Ectodermal cell (in vitro differentiated cells): ENCODE results near the gene MECP2.

Experiments
- H3K27ac ChIP-seq: 2 replicates; pipeline ENCODE4 v1.7.0; 2013; ENCODE audit warnings: mild to moderate bottlenecking, low read depth, low read length; ENCODE audit not compliant: insufficient read depth, poor library complexity, severe bottlenecking
- H3K27me3 ChIP-seq: 2 replicates; pipeline ENCODE4 v1.7.0; 2013; ENCODE audit warnings: mild to moderate bottlenecking, low read length; ENCODE audit not compliant: insufficient read depth, control insufficient read depth, poor library complexity, severe bottlenecking
- H3K36me3 ChIP-seq: one replicate; pipeline ENCODE4 v1.7.0; 2013; ENCODE audit warnings: low read length; ENCODE audit not compliant: control insufficient read depth, insufficient read depth
- H3K4me1 ChIP-seq: one replicate; pipeline ENCODE4 v1.7.0; 2013; ENCODE audit warnings: low read length; ENCODE audit not compliant: control insufficient read depth, insufficient read depth
- H3K4me3 ChIP-seq: 2 replicates; pipeline ENCODE4 v1.7.0; 2013; ENCODE audit warnings: low read depth, low read length, control low read depth; ENCODE audit not compliant: insufficient read depth
- H3K9me3 ChIP-seq: 2 replicates; pipeline ENCODE4 v1.7.0; 2013; ENCODE audit warnings: mild to moderate bottlenecking, low read length, moderate library complexity; ENCODE audit not compliant: control insufficient read depth
- WGBS, 2 experiments: methylation state at CpG; one replicate each; pipeline ENCODE4 v1.1.7; 2013; ENCODE audit warnings: missing lambda C conversion rate in 2 of 2; 5-methylcytosine and 5-hydroxymethylcytosine counted together

The MECP2 gene

GRCh38 chrX:154063234-154063633 is 34.3 kb downstream of the MECP2 start:
- WGBS, 2 experiments = 94 to 96% methylated on average over 4 of the region's 4 CpGs

GRCh38 chrX:154061801-154062200 is 35.7 kb downstream of the MECP2 start:
- Histone ChIP-seq H3K27ac (no peak overlapping the region), H3K9me3 (no peaks in the 10 kb centered on the region), H3K4me1 (no peaks in the 10 kb centered on the region), H3K36me3 (no peaks in the 10 kb centered on the region), H3K27me3 (no peaks in the 10 kb centered on the region), H3K4me3 (no peak overlapping the region)
- 89 to 90% methylated on average over 8 of the region's 8 CpGs for WGBS, 2 experiments

More at GRCh38 chrX:154063234-154063633, 34.3 kb downstream of the MECP2 start:
- H3K36me3 ChIP-seq = no peaks in the 10 kb centered on the region
- H3K27ac ChIP-seq = no peak overlapping the region
- no peaks in the 10 kb centered on the region for H3K27me3 ChIP-seq
- no peak overlapping the region for H3K4me3 ChIP-seq
- H3K4me1 ChIP-seq = no peaks in the 10 kb centered on the region
- H3K9me3 ChIP-seq = no peaks in the 10 kb centered on the region

GRCh38 chrX:154059729-154060245 is 37.7 kb downstream of the MECP2 start:
- no peak overlapping the region for H3K4me3 ChIP-seq
- H3K4me1 ChIP-seq = no peaks in the 10 kb centered on the region
- H3K36me3 ChIP-seq = no peaks in the 10 kb centered on the region
- H3K27me3 ChIP-seq = no peaks in the 10 kb centered on the region
- no peak overlapping the region for H3K27ac ChIP-seq
- WGBS, 2 experiments = 93 to 96% methylated on average over 4 to 5 of the region's 5 CpGs
- no peaks in the 10 kb centered on the region for H3K9me3 ChIP-seq

GRCh38 chrX:154059231-154059630 is 38.3 kb downstream of the MECP2 start:
- 87 to 91% methylated on average over 1 of the region's 1 CpG for WGBS, 2 experiments
- no peak overlapping the region for H3K27ac ChIP-seq

GRCh38 chrX:154058214-154058997 is 39.1 kb downstream of the MECP2 start:
- Histone ChIP-seq H3K27me3 (no peaks in the 10 kb centered on the region), H3K9me3 (no peaks in the 10 kb centered on the region), H3K27ac (no peak overlapping the region), H3K36me3 (no peaks in the 10 kb centered on the region), H3K4me3 (no peak overlapping the region), H3K4me1 (no peaks in the 10 kb centered on the region)
- 92 to 93% methylated on average over 10 to 11 of the region's 11 CpGs for WGBS, 2 experiments

More at GRCh38 chrX:154059231-154059630, 38.3 kb downstream of the MECP2 start:
- H3K9me3 ChIP-seq = no peaks in the 10 kb centered on the region
- H3K27me3 ChIP-seq = no peaks in the 10 kb centered on the region
- no peaks in the 10 kb centered on the region for H3K36me3 ChIP-seq
- H3K4me3 ChIP-seq = no peak overlapping the region
- H3K4me1 ChIP-seq = no peaks in the 10 kb centered on the region

- Histone ChIP-seq H3K27me3 (no peaks in the 10 kb centered on the region), H3K4me1 (no peaks in the 10 kb centered on the region), H3K27ac (no peak overlapping the region), H3K4me3 (no peak overlapping the region), H3K9me3 (no peaks in the 10 kb centered on the region), H3K36me3 (no peaks in the 10 kb centered on the region)
- WGBS, 2 experiments = 89 to 100% methylated on average over 1 of the region's 1 CpG
Observed at GRCh38 chrX:154057791-154058190, 39.7 kb downstream of the MECP2 start.

GRCh38 chrX:154056770-154057241 is 40.7 kb downstream of the MECP2 start:
- Histone ChIP-seq H3K4me3 (no peak overlapping the region), H3K27me3 (no peaks in the 10 kb centered on the region), H3K27ac (no peak overlapping the region), H3K36me3 (no peaks in the 10 kb centered on the region), H3K9me3 (no peaks in the 10 kb centered on the region), H3K4me1 (no peaks in the 10 kb centered on the region)
- 95 to 97% methylated on average over 7 to 8 of the region's 8 CpGs for WGBS, 2 experiments

- no peak overlapping the region for H3K27ac ChIP-seq
- no peak overlapping the region for H3K4me3 ChIP-seq
- 42 to 46% methylated on average over 7 of the region's 8 CpGs for WGBS, 2 experiments
- no peaks in the 10 kb centered on the region for H3K36me3 ChIP-seq
- H3K27me3 ChIP-seq = no peaks in the 10 kb centered on the region
- H3K9me3 ChIP-seq = no peaks in the 10 kb centered on the region
- peaks cover 16% of the 10 kb centered on the region for H3K4me1 ChIP-seq
Observed at GRCh38 chrX:154051201-154051810, 46.2 kb downstream of the MECP2 start.

- no peaks in the 10 kb centered on the region for H3K36me3 ChIP-seq
- peaks cover 18% of the 10 kb centered on the region for H3K4me1 ChIP-seq
- H3K27ac ChIP-seq = no peak overlapping the region
- no peaks in the 10 kb centered on the region for H3K9me3 ChIP-seq
- WGBS, 2 experiments = 95 to 98% methylated on average over 7 of the region's 7 CpGs
- no peaks in the 10 kb centered on the region for H3K27me3 ChIP-seq
- no peak overlapping the region for H3K4me3 ChIP-seq
Observed at GRCh38 chrX:154050113-154050495, 47.4 kb downstream of the MECP2 start.
